HepG2 (cell line): ENCODE data around the gene ABL2. TPM values are rescaled to one million over a fixed set of nuclear protein-coding genes. Genes with fewer than 3 reads are reported as not detected.

Source experiments
- ATAC-seq: fragments of 200-7000 bp; cut with Tn5 transposase; 3 replicates; pipeline ENCODE4 v1.9.1; 2020; ENCODE audit warnings: mild to moderate bottlenecking, moderate library complexity
- BruUV-seq: library from RNA; stranded (reverse); fragments of 400-500 nt; replicated peaks from 2 replicates; lab custom pipeline; 2021; lab: Mats Ljungman, UMichigan
- CTCF ChIA-PET: fragments of 300-600 bp; formaldehyde crosslinking; extraction: SDS; loops from one replicate; lab custom pipeline; 2021; ENCODE audit warnings: low total read pairs, inconsistent platforms, low intra/inter-chr PET ratio; lab: Yijun Ruan, JAX
- POLR2A ChIA-PET: fragments of 350-600 bp; sonication (Branson Sonifier 250); formaldehyde crosslinking; loops from one replicate; lab custom pipeline; 2020; ENCODE audit warnings: antibody characterized with exemption, inconsistent platforms; lab: Yijun Ruan, JAX
- DNase-seq: peaks from one replicate; pipeline ENCODE4 v3.0.0-alpha.2; 2015; ENCODE audit warnings: low spot score
- FAIRE-seq: peaks from 3 replicates; lab custom pipeline; 2011; peaks lifted over from hg19 to GRCh38; lab: Jason Lieb, UNC
- H2AFZ ChIP-seq: one replicate; pipeline ENCODE4 v1.6.1; 2011; ENCODE audit warnings: low read length, inconsistent platforms
- H3K27ac ChIP-seq: fragments of 300-600 bp; 3 replicates; pipeline ENCODE4 v1.8.0; 2011; ENCODE audit warnings: mixed run types, mild to moderate bottlenecking, mixed read lengths, low read length, inconsistent platforms; ENCODE audit not compliant: insufficient read depth; ENCODE audit errors: extremely low read length
- H3K27me3 ChIP-seq, 2 experiments: fragments of 200-600 bp in 1 of 2; 2 replicates in 1 of 2; 3 replicates in 1 of 2; pipeline versions ENCODE4 v1.6.0 to v1.8.0; 2011; ENCODE audit warnings: low read length in 2 of 2, mild to moderate bottlenecking in 2 of 2, moderate library complexity in 2 of 2, inconsistent platforms in 1 of 2; ENCODE audit not compliant: insufficient read depth in 2 of 2, control insufficient read depth in 1 of 2
- H3K36me3 ChIP-seq, 2 experiments: fragments of 200-600 bp in 1 of 2; replicated peaks in 1 of 2; 2 replicates in 1 of 2; 3 replicates in 1 of 2; pipeline versions ENCODE4 v1.5.1 to v1.8.0; 2011; ENCODE audit warnings: low read length in 2 of 2, inconsistent platforms in 1 of 2; ENCODE audit not compliant: insufficient read depth in 2 of 2, control insufficient read depth in 1 of 2
- H3K4me1 ChIP-seq: 2 replicates; pipeline ENCODE4 v1.5.1; 2012; ENCODE audit warnings: low read length, inconsistent platforms; ENCODE audit not compliant: insufficient read depth
- H3K4me2 ChIP-seq: 2 replicates; pipeline ENCODE4 v1.6.0; 2011; ENCODE audit warnings: low read depth, low read length, inconsistent platforms
- H3K4me3 ChIP-seq, 3 experiments: fragments of 200-600 bp in 1 of 3; sonication (generic), shearing (Covaris generic) in 1 of 3; replicated peaks in 1 of 3; 2 replicates each; pipeline ENCODE4 v1.5.1; 2011 to 2016; ENCODE audit warnings: low read length in 3 of 3, inconsistent platforms in 2 of 3, low read depth in 2 of 3, mild to moderate bottlenecking in 2 of 3, control low read depth in 1 of 3, mixed read lengths in 1 of 3; ENCODE audit not compliant: insufficient read depth in 1 of 3
- H3K79me2 ChIP-seq: one replicate; pipeline ENCODE4 v1.6.1; 2011; ENCODE audit warnings: low read length, inconsistent platforms; ENCODE audit not compliant: insufficient read depth
- H3K9ac ChIP-seq: 2 replicates; pipeline ENCODE4 v1.6.0; 2011; ENCODE audit warnings: mild to moderate bottlenecking, low read depth, low read length, inconsistent platforms; ENCODE audit not compliant: insufficient read depth
- H3K9me3 ChIP-seq: 2 replicates; pipeline ENCODE4 v1.5.1; 2012; ENCODE audit warnings: mild to moderate bottlenecking, low read length
- H4K20me1 ChIP-seq: 2 replicates; pipeline ENCODE4 v1.6.0; 2011; ENCODE audit warnings: inconsistent platforms, mild to moderate bottlenecking, low read length, moderate library complexity; ENCODE audit not compliant: insufficient read depth
- NR3C1 ChIP-seq: sonication (generic); formaldehyde crosslinking; IDR thresholded peaks from 2 replicates; pipeline ENCODE4 v1.4.0; 2020; ENCODE audit warnings: missing genetic modification reagents
- RAD21 ChIP-seq: fragments of 450-650 bp; formaldehyde crosslinking; IDR thresholded peaks from 2 replicates; pipeline ENCODE4 v1.5.0; 2020; ENCODE audit warnings: mild to moderate bottlenecking
- ZFY ChIP-seq: sonication (generic); formaldehyde crosslinking; IDR thresholded peaks from 2 replicates; pipeline ENCODE4 v1.4.0; 2020; ENCODE audit warnings: missing genetic modification reagents
- ZHX1 ChIP-seq: sonication (generic); formaldehyde crosslinking; IDR thresholded peaks from 2 replicates; pipeline ENCODE4 v1.8.1; 2022; ENCODE audit warnings: low read depth, mild to moderate bottlenecking, missing genetic modification reagents
- ZNF572 ChIP-seq: sonication (generic); formaldehyde crosslinking; IDR thresholded peaks from 2 replicates; pipeline ENCODE4 v1.5.1; 2020; ENCODE audit warnings: mild to moderate bottlenecking, missing genetic modification reagents
- WGBS: methylation state at CpG from one replicate; pipeline ENCODE4 v1.1.6; 2017; ENCODE audit warnings: low lambda C conversion rate; 5-methylcytosine and 5-hydroxymethylcytosine counted together
- in situ Hi-C: cut with HindIII; loops from 2 replicates; pipeline ENCODE4 v1.10.0; 2017; ENCODE audit warnings: low pct_unique_long_range_greater_than_20kb; ENCODE audit not compliant: extremely low pct_ligation_motif_present
- intact Hi-C: fragments of 100-400 bp; cut with micrococcal nuclease; formaldehyde crosslinking; loops from one replicate; pipeline ENCODE4 v1.10.0; 2022; ENCODE audit not compliant: unreplicated experiment
- polyA plus RNA-seq, 8 experiments: library from polyadenylated mRNA; depleted of rRNA in 3 of 8; stranded (reverse) in 7 of 8; unstranded in 1 of 8; fragments of >200 nt; fragmentation: Illumina TruSeq in 4 of 8; extraction: Trizol in 4 of 8; gene quantifications; 2 replicates each; pipeline versions ENCODE4 v1.2.1 to v1.2.3, GENCODE V29; 2011 to 2016; ENCODE audit warnings: low read depth in 4 of 8, missing spikeins in 1 of 8, mixed read lengths in 1 of 8; ENCODE audit not compliant: insufficient read depth in 1 of 8
- total RNA-seq, 5 experiments: library from RNA; depleted of rRNA; stranded (reverse); fragments of >200 nt; fragmentation: Illumina TruSeq; extraction: Trizol; gene quantifications; 2 replicates each; pipeline ENCODE4 v1.2.3, GENCODE V29; 2016; ENCODE audit warnings: low read depth in 1 of 5

ABL2 gene
- total and polyA plus RNA-seq, 2 of the 13 experiments (the other 11 are each of a cell fraction or from before 2014, with no cell fraction given): 5.8 to 6.0 TPM

- ATAC-seq (no peak), FAIRE-seq (no peak), DNase-seq (no peak)
- POLR2A ChIA-PET: no interaction called here
- no peak overlapping the region for H3K9ac ChIP-seq
- BruUV-seq: TSS peak; percentile 38
- WGBS: 95% methylated on average over 3 of the region's 3 CpGs
- no peak overlapping the region for H3K4me2 ChIP-seq
- no peak overlapping the region for H2AFZ ChIP-seq
- in situ Hi-C loops (no loop called here), intact Hi-C loops (no loop called here)
- H3K36me3 ChIP-seq: peaks cover 3 to 22% of the 10 kb centered on the region in 2 experiments; a peak in 4 of 5 replicates
- TF ChIP-seq RAD21 (CRISPR knock-in tag) (no peak), NR3C1 (CRISPR knock-in tag) (no peak), ZNF572 (CRISPR knock-in tag) (no peak), ZFY (CRISPR knock-in tag) (no peak), ZHX1 (CRISPR knock-in tag) (no peak)
- H3K27ac ChIP-seq: no peak overlapping the region
- H3K79me2 ChIP-seq: no peaks in the 10 kb centered on the region
- H3K4me3 ChIP-seq: no peak overlapping the region
- no peaks in the 10 kb centered on the region for H4K20me1 ChIP-seq
- CTCF ChIA-PET: no interaction called here
- H3K9me3 ChIP-seq: no peaks in the 10 kb centered on the region
- no peaks in the 10 kb centered on the region for H3K27me3 ChIP-seq
- peaks cover 13% of the 10 kb centered on the region for H3K4me1 ChIP-seq
These were observed 170.7 kb downstream of the ABL2 start for GRCh38 chr1:179058487-179059483.
